ENCODE measurements around the gene RREB1.
"Not testable (repeated sequence)": the region's sequence is repeated elsewhere in the genome, so short reads cannot be mapped to it uniquely, and the experiment has no call there.

RREB1 gene

GRCh38 chr6:7247828-7248227 lies 140.1 kb downstream of the RREB1 start:
- DNase-seq = no peak

DNA sequence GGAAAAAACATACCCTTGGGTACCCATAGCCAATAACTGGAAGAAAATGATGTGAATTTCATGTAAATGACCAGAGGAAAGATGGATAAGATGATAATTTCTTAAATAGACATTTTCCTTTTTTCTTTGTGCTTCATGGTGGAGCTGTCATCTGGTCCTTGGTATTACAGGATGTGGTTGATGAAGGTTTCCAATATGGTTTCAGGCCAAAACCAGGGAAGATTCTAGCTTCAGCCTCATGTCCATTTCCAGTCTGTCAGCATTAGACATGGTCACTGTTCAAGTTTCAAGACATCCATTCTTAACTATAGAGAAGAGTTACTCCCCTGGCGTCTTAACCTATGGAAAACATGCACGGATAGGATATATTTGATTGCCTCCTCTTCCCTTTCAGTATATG lies 141.6 kb downstream of the RREB1 start:
- DNase-seq = no peak

DNA sequence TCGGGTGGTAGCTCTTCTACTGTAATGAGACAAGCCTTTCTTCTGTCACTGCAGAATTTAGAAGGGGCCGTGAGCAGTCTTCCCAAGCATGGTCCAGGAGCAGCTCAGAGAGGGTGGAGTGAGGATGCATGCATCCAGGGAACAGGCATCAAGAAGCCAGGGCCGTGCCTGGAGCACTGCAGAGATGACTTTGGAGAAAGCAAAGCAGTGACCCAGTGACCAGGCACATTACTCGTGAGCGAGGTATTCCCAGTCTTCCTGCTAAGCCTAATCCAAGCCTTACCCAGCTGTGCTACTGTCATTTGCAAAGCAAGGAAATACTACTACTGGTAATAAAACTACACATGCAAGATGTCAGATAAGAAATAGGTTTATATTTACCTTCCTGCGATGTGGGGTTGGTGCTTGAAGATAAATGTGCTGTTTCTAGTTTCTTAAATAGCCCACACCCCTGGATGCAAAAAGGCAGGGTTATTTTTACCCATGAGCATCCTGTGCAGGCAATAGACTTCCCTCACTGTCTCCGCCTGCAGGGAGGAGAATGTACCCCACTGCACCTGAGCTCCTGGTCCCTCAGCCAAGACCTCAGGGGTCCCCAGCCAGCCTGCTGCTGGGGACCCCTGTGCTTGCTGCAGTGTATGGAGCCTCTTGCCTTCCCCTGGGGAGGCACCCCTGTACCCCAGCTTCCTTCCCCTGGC lies 142.3 kb downstream of the RREB1 start:
- no peak for DNase-seq

GRCh38 chr6:7250812-7251211 lies 143.1 kb downstream of the RREB1 start:
- DNase-seq = no peak

GRCh38 chr6:7251646-7252260 lies 144.0 kb downstream of the RREB1 start:
- no peak for DNase-seq

DNA sequence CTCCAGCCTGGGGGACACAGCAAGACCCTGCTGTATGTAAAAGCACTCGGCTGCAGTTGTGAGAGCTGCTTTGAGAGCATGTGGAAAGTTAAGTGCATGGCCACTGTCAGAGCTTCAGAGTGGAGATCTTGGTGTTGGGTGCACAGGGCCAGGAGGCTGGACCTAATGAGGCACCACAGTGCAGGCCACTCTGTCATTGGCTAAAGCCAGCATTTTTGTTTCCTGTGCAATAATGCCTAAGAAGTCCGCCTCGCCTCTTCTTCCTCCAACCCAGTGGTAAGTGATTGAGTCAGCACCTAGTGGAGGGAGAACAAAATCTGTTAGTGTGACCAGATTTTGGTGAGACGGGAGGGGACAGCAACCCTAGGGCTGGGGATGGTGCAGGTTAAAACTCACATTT lies 144.6 kb downstream of the RREB1 start:
- no peak for DNase-seq

DNA sequence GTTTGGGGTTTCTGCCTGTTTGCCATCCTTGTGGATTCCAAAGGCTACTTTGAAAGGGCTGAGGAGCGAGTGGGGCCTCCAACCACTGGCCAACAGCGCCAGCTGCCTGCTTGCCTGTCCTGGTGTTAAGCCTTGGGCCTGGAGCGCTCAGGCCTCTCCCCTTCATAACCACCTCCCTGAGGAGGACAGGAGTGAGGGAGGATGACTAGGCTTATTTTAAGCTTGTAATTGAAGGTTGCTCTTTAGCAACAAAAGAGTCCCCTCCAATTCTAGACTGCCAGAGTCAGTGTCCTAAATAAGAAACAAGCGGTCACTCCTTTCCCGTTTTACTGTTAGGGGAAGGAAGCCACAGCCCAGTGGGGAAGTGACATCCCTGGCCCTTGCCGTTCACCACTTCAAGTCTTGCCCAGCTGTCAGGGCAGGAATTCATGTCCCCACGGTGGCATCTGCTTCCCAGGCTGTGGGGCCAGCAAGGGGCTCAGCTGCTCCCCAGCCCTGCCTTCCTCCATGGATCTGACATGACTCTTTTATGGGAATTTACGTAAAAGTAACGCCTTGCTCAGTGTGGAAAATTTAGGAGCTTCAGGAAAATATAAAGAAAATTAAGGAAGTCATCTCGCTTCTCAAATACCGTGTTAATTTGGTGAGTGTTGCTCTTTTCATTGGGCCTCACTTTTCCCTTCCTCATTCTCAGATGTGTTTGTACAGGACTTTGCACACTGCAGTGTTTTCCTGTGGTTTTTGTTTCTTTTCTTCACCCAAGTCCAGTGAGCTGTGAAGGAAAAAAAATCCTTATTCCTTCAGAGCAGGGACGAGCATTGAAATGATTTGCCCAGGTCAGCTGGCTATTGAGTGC lies 147.4 kb downstream of the RREB1 start:
- no peak for DNase-seq

GRCh38 chr6:7255918-7256317 lies 148.2 kb downstream of the RREB1 start:
- no peak for DNase-seq

GRCh38 chr6:7256785-7257184 lies 149.0 kb downstream of the RREB1 start:
- DNase-seq = no peak

DNA sequence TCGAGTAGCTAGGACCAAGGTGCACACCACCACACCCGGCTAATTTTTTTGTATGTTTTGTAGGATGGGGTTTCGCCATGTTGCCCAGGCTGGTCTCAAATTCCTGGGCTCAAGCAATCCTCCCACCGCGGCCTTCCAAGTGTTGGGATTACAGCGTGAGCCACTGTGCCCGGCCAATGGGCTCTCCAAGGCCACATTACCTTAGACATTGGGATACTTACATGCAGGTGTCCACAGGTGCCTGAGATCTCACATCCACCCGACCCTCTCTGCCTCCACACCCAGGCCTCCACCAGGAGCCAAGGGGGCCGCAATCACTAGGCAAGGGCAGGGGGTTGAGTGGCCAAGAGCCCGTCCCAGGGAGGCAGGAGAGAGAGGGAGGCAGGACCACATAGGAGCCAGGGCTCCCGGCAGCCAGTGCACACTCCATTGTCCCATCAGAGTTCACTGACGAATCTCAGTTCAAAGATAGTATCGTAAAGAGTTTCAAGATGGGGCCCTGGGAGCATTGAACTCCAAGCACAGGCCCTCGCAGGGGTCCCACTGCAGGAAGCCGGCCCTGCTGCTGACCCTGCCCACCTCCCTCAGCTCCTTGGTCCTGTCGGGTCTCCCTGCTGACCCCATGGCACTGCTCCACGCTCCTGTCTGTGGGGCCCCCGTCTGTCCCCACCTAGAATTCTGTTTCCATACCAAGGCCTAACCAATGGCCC lies 149.9 kb downstream of the RREB1 start:
- DNase-seq = no peak

GRCh38 chr6:7258231-7258763 lies 150.5 kb downstream of the RREB1 start:
- no peak for DNase-seq

- DNase-seq = no peak
Observed at GRCh38 chr6:7260291-7261031, 152.7 kb downstream of the RREB1 start.

DNA sequence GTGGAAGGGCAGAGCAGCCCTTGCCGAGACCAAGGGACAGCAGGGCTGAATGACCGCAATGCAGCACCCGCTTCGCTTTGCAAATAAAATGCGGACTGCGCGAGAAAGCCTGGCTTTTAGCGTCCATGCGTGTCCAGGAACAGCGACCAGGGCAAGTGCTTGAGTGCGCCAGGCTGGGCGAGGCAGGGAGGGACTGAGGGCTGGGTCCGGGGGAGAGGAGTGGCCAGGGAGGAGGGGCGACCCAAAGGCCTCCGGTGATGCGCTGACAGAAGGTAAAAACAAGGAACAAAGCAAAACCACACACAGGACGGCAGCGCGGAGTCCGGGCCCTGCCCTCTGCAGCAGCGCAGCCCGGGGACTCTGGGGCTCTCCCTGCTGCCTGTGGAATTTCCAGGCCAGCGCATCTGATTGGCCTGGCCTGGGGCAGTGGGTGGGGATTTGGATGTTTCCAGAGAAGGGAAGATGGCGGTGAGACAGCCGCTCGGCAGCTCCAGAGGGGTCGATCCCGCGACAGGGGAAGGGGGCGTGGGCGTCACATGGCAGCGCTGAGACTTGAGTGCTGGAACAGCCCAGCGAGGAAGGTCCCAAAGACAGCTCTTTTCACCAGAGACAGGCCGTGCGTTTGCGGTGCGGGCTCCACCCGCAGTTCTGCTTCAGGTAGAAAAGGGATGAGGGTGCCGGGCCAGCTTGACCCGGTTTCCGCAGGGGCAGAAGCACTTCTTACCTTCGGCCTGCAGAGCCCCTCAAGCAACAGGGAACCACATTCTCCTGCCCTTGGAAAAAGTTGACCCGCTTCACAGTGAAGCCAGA lies 153.5 kb downstream of the RREB1 start:
- no peak for DNase-seq

DNA sequence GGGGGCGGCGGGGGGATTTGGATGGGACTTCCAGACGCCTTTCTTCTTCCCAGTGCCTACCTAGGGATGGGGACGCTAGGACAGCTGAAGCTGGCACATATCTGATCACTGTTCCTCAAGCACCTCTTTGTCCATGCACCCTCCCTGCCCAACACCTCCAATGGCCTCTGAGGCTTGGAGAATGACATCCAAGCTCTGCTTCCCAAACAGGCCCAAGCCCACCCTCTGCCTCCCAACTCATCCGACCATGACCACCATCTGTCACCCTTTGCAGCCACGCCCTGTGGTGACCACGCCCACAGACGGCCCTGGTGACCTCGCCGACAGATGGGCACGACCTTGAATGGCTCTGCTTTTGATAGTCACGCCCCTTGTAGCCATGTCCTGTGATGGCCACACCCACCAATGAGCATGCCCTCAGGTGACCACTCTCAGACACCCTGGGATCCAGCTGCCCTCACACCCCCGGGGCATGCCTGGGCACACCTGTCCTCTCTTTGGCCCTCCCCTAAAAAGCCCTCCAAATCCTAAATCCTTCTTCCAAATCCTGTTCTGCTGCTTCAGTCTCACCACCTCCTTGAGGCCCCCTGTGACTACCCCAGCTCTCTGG lies 154.2 kb downstream of the RREB1 start:
- DNase-seq = no peak

GRCh38 chr6:7262746-7263518 lies 155.2 kb downstream of the RREB1 start:
- no peak for DNase-seq

DNA sequence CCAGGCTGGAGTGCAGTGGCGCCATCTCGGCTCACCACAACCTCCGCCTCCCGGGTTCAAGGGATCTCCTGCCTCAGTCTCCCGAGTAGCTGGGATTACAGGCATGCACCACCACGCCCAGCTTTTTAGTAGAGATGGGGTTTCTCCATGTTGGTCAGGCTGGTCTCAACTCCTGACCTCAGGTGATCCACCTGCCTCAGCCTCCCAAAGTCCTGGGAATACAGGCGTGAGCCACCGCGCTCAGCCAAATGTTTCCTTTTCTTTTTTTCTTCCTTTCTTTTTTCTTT lies 155.7 kb downstream of the RREB1 start:
- not testable (repeated sequence) for DNase-seq

- no peak for DNase-seq
Observed at GRCh38 chr6:7264041-7264440, 156.3 kb downstream of the RREB1 start.

GRCh38 chr6:7264686-7265384 lies 157.1 kb downstream of the RREB1 start:
- DNase-seq = no peak

DNA sequence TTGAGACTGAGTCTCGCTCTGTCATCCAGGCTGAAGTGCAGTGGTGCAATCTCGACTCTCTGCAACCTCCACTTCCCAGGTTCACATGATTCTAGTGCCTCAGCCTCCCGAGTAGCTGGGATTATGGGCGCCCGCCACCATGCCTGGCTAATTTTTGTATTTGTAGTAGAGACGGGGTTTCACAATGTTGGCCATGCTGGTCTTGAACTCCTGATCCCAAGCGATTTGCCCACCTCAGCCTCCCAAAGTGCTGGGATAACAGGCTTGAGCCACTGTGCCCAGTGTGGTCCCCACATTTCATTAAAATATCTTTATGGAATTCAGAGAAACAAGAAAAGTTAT lies 157.6 kb downstream of the RREB1 start:
- DNase-seq = not testable (repeated sequence)

DNA sequence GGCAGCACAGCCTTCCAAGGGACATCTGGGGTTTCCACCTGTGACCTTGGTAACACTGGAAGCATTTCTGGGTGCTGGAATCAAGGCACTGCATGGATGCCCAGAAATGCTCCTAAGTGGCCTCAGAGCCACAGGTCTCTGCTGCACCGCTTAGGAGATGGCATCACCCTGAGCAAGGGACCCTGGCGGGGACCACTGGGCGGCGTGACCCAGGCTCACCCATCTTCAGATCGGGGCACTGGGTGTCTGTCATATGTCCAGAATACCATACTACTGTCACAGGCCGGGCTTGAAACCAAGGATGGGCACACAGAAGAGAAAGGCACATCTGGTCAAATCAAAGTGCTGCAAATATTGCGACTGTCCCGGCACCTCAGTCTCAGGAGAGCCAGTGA lies 159.3 kb downstream of the RREB1 start:
- DNase-seq = no peak
